HL-60 (cell line): ENCODE results near the gene KRT78.

Experiments used
- SPI1 ChIP-seq: IDR thresholded peaks from 2 replicates; pipeline ENCODE4 v1.6.1; 2012; ENCODE audit warnings: low read depth, mild to moderate bottlenecking, borderline replicate concordance
- TF ChIP-seq, protein P1 (sequence below): IDR thresholded peaks from one replicate; pipeline ENCODE4 v1.5.1; 2011; ENCODE audit warnings: low read length, control low read depth, inconsistent platforms; ENCODE audit not compliant: insufficient read depth
- TF ChIP-seq, protein P2 (sequence below): IDR thresholded peaks from 2 replicates; pipeline ENCODE4 v1.6.1; 2012; ENCODE audit warnings: low read depth; ENCODE audit not compliant: insufficient replicate concordance

DNA sequence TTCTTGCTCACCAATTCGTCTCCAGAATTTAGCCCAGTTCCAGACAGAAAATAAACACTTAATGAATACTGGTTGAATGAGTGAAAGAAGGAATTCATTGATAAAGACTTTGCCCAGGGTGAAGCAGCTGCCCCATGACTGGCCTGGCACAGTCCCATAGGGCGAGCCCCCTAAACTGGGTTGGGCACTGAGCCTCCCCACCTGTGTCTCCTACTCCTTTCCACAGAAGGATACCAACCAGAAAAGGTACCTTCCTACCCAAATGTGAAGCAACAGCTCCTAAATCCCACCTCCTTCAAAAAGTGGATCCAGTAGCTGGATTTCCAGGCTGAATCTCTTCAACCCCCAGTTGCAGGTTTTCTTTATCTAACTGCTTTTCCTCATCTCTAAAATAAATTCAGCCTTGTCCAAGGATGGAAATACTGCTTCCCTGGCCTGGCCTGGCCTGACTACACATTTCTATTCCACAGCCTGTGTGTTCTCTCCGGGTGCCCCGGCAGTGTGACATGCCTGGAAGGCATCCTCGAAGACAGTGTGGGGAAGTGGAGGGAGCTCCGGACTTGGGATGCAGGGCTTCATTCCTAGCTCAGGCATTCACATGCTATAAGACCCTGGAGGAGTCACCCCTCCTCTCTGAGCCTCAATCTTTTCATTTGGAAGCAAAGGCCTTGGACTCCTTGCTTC, 60.5 kb downstream of the KRT78 start:
- TF ChIP-seq, protein P1, sequence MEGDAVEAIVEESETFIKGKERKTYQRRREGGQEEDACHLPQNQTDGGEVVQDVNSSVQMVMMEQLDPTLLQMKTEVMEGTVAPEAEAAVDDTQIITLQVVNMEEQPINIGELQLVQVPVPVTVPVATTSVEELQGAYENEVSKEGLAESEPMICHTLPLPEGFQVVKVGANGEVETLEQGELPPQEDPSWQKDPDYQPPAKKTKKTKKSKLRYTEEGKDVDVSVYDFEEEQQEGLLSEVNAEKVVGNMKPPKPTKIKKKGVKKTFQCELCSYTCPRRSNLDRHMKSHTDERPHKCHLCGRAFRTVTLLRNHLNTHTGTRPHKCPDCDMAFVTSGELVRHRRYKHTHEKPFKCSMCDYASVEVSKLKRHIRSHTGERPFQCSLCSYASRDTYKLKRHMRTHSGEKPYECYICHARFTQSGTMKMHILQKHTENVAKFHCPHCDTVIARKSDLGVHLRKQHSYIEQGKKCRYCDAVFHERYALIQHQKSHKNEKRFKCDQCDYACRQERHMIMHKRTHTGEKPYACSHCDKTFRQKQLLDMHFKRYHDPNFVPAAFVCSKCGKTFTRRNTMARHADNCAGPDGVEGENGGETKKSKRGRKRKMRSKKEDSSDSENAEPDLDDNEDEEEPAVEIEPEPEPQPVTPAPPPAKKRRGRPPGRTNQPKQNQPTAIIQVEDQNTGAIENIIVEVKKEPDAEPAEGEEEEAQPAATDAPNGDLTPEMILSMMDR: no peak
- TF ChIP-seq, protein P2, sequence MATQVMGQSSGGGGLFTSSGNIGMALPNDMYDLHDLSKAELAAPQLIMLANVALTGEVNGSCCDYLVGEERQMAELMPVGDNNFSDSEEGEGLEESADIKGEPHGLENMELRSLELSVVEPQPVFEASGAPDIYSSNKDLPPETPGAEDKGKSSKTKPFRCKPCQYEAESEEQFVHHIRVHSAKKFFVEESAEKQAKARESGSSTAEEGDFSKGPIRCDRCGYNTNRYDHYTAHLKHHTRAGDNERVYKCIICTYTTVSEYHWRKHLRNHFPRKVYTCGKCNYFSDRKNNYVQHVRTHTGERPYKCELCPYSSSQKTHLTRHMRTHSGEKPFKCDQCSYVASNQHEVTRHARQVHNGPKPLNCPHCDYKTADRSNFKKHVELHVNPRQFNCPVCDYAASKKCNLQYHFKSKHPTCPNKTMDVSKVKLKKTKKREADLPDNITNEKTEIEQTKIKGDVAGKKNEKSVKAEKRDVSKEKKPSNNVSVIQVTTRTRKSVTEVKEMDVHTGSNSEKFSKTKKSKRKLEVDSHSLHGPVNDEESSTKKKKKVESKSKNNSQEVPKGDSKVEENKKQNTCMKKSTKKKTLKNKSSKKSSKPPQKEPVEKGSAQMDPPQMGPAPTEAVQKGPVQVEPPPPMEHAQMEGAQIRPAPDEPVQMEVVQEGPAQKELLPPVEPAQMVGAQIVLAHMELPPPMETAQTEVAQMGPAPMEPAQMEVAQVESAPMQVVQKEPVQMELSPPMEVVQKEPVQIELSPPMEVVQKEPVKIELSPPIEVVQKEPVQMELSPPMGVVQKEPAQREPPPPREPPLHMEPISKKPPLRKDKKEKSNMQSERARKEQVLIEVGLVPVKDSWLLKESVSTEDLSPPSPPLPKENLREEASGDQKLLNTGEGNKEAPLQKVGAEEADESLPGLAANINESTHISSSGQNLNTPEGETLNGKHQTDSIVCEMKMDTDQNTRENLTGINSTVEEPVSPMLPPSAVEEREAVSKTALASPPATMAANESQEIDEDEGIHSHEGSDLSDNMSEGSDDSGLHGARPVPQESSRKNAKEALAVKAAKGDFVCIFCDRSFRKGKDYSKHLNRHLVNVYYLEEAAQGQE: no peak
- TF ChIP-seq SPI1: no peak
